ENCODE data around the gene HGD. TPM values are rescaled to one million over a fixed set of nuclear protein-coding genes. Genes with fewer than 3 reads are reported as not detected.

The HGD gene
- total and polyA plus RNA-seq, 2 donors from 2014 or later = 72.0 to 251 TPM

- H3K27ac ChIP-seq (ENCODE audit: low read depth in 2 of 2, low read length in 2 of 2) = no peak overlapping the region
- no peak overlapping the region for H3K4me3 ChIP-seq (ENCODE audit: low read length in 3 of 3)
- no peaks in the 10 kb centered on the region for H3K36me3 ChIP-seq (ENCODE audit: control insufficient read depth in 2 of 3, insufficient read depth in 3 of 3, low read length in 3 of 3)
- DNase-seq (no peak), FAIRE-seq (no peak)
- no peak overlapping the region for H3K9ac ChIP-seq (ENCODE audit: low read length in 3 of 3)
- H3K9me3 ChIP-seq (ENCODE audit: control insufficient read depth in 2 of 3, insufficient read depth in 1 of 3, low read length in 3 of 3) = no peaks in the 10 kb centered on the region
- TF ChIP-seq CTCF (IDR thresholded peaks at IDR 0.05; ENCODE audit: borderline replicate concordance, extremely low read depth, insufficient read depth) = no peak
- H3K27me3 ChIP-seq (ENCODE audit: control insufficient read depth, insufficient read depth, low read length) = no peaks in the 10 kb centered on the region
- intact Hi-C loops (cut with DNase I) = no loop called here
- peaks cover 0 to 5% (median 2%) of the 10 kb centered on the region in 3 donors for H3K4me1 ChIP-seq (ENCODE audit: control insufficient read depth in 2 of 3, insufficient read depth in 2 of 3, low read depth in 1 of 3, low read length in 3 of 3)
Observed at GRCh38 chr3:120689395-120689794, 7.4 kb upstream of the HGD start.

GRCh38 chr3:120688121-120688520 lies 6.1 kb upstream of the HGD start:
- Histone ChIP-seq H3K9me3 (ENCODE audit: control insufficient read depth in 2 of 3, insufficient read depth in 1 of 3, low read length in 3 of 3) (no peaks in the 10 kb centered on the region), H3K4me1 (ENCODE audit: control insufficient read depth in 2 of 3, insufficient read depth in 2 of 3, low read depth in 1 of 3, low read length in 3 of 3) (peaks cover 0 to 6% (median 3%) of the 10 kb centered on the region in 3 donors), H3K9ac (ENCODE audit: low read length in 3 of 3) (no peak overlapping the region), H3K27me3 (ENCODE audit: control insufficient read depth, insufficient read depth, low read length) (no peaks in the 10 kb centered on the region), H3K36me3 (ENCODE audit: control insufficient read depth in 2 of 3, insufficient read depth in 3 of 3, low read length in 3 of 3) (no peaks in the 10 kb centered on the region), H3K27ac (ENCODE audit: low read depth in 2 of 2, low read length in 2 of 2) (no peak overlapping the region), H3K4me3 (ENCODE audit: low read length in 3 of 3) (no peak overlapping the region)
- TF ChIP-seq CTCF (IDR thresholded peaks at IDR 0.05; ENCODE audit: borderline replicate concordance, extremely low read depth, insufficient read depth) = no peak
- intact Hi-C loops (cut with DNase I) = no loop called here
- FAIRE-seq = no peak
- no peak for DNase-seq

GRCh38 chr3:120685411-120685810 lies 3.4 kb upstream of the HGD start:
- H3K9me3 ChIP-seq (ENCODE audit: control insufficient read depth in 2 of 3, insufficient read depth in 1 of 3, low read length in 3 of 3) = no peaks in the 10 kb centered on the region
- intact Hi-C loops (cut with DNase I) = no loop called here
- no peaks in the 10 kb centered on the region for H3K27me3 ChIP-seq (ENCODE audit: control insufficient read depth, insufficient read depth, low read length)
- H3K9ac ChIP-seq (ENCODE audit: low read length in 3 of 3) = no peak overlapping the region
- H3K36me3 ChIP-seq (ENCODE audit: control insufficient read depth in 2 of 3, insufficient read depth in 3 of 3, low read length in 3 of 3) = no peaks in the 10 kb centered on the region
- no peak overlapping the region for H3K27ac ChIP-seq (ENCODE audit: low read depth in 2 of 2, low read length in 2 of 2)
- DNase-seq = no peak
- H3K4me3 ChIP-seq (ENCODE audit: low read length in 3 of 3) = no peak overlapping the region
- TF ChIP-seq CTCF (IDR thresholded peaks at IDR 0.05; ENCODE audit: borderline replicate concordance, extremely low read depth, insufficient read depth) = no peak
- peaks cover 0 to 15% (median 15%) of the 10 kb centered on the region in 3 donors for H3K4me1 ChIP-seq (ENCODE audit: control insufficient read depth in 2 of 3, insufficient read depth in 2 of 3, low read depth in 1 of 3, low read length in 3 of 3)
- no peak for FAIRE-seq

GRCh38 chr3:120684896-120685295 lies 2.9 kb upstream of the HGD start:
- no peak for FAIRE-seq
- Histone ChIP-seq H3K27me3 (ENCODE audit: control insufficient read depth, insufficient read depth, low read length) (no peaks in the 10 kb centered on the region), H3K27ac (ENCODE audit: low read depth in 2 of 2, low read length in 2 of 2) (no peak overlapping the region), H3K4me1 (ENCODE audit: control insufficient read depth in 2 of 3, insufficient read depth in 2 of 3, low read depth in 1 of 3, low read length in 3 of 3) (peaks cover 0 to 17% (median 15%) of the 10 kb centered on the region in 3 donors), H3K9ac (ENCODE audit: low read length in 3 of 3) (no peak overlapping the region), H3K9me3 (ENCODE audit: control insufficient read depth in 2 of 3, insufficient read depth in 1 of 3, low read length in 3 of 3) (no peaks in the 10 kb centered on the region), H3K36me3 (ENCODE audit: control insufficient read depth in 2 of 3, insufficient read depth in 3 of 3, low read length in 3 of 3) (no peaks in the 10 kb centered on the region), H3K4me3 (ENCODE audit: low read length in 3 of 3) (no peak overlapping the region)
- no peak for DNase-seq
- no peak for TF ChIP-seq CTCF (IDR thresholded peaks at IDR 0.05; ENCODE audit: borderline replicate concordance, extremely low read depth, insufficient read depth)
- intact Hi-C loops (cut with DNase I) = no loop called here
